Prostate gland (tissue), 2 donors: ENCODE results near the gene ABCG1.

ENCODE experiments used
- CTCF ChIP-seq, 4 experiments: fragments of 200-600 bp in 2 of 4; fragments of 450-650 bp in 2 of 4; sonication (generic) in 2 of 4; IDR thresholded peaks; 1 replicate in 3 of 4; 2 replicates in 1 of 4; pipeline ENCODE4 v1.5.1; 2016 to 2019; ENCODE audit warnings: antibody characterized with exemption in 4 of 4, mild to moderate bottlenecking in 2 of 4, moderate library complexity in 2 of 4
- POLR2AphosphoS5 ChIP-seq: sonication (generic); formaldehyde crosslinking; IDR thresholded peaks from one replicate; pipeline ENCODE4 v1.6.1; 2017; ENCODE audit warnings: antibody characterized with exemption

- no peak for TF ChIP-seq CTCF (IDR thresholded peaks at IDR 0.05)
- no peak for TF ChIP-seq POLR2AphosphoS5
Observed at GRCh38 chr21:42209801-42210479, 9.0 kb upstream of the ABCG1 start.
